Measurements from ENCODE around the gene NUBPL.

The NUBPL gene

DNA sequence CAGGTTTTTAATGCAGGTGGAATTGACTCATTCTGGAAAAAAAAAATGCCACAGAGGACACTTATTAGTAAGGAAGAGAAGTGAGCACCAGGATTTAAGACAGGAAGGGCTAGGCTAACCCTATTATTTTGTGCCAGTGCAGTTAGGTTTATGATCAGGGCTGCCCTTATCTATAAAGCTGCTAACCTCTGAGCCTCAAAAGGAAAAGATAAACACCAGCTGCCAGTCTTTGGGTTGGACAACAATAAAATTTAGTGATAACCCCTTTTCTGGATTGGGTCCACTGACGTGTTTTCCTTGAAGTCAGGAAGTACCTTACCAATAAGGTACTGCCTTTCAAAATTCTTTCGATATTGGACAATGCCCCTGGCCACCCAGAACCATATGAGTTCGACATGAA, 128.9 kb downstream of the NUBPL start:
- no peak for DNase-seq
- intact Hi-C loops (cut with DNase I; ENCODE audit: low total_unique reads), result no loop called here

GRCh38 chr14:31692376-31692781, 131.2 kb downstream of the NUBPL start:
- Histone ChIP-seq H3K27me3 (no peaks in the 10 kb centered on the region), H3K9me3 (no peaks in the 10 kb centered on the region), H3K4me3 (no peak overlapping the region), H3K36me3 (no peaks in the 10 kb centered on the region), H3K27ac (no peak overlapping the region), H3K4me1 (no peaks in the 10 kb centered on the region)
- intact Hi-C loops (cut with DNase I; ENCODE audit: low total_unique reads), result no loop called here
- DNase-seq, result no peak
- TF ChIP-seq, protein P1, sequence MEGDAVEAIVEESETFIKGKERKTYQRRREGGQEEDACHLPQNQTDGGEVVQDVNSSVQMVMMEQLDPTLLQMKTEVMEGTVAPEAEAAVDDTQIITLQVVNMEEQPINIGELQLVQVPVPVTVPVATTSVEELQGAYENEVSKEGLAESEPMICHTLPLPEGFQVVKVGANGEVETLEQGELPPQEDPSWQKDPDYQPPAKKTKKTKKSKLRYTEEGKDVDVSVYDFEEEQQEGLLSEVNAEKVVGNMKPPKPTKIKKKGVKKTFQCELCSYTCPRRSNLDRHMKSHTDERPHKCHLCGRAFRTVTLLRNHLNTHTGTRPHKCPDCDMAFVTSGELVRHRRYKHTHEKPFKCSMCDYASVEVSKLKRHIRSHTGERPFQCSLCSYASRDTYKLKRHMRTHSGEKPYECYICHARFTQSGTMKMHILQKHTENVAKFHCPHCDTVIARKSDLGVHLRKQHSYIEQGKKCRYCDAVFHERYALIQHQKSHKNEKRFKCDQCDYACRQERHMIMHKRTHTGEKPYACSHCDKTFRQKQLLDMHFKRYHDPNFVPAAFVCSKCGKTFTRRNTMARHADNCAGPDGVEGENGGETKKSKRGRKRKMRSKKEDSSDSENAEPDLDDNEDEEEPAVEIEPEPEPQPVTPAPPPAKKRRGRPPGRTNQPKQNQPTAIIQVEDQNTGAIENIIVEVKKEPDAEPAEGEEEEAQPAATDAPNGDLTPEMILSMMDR (IDR thresholded peaks at IDR 0.05), result no peak

More for the DNA sequence above, 128.9 kb downstream of the NUBPL start:
- TF ChIP-seq, protein P1 (IDR thresholded peaks at IDR 0.05), result no peak
- Histone ChIP-seq H3K4me3 (no peak overlapping the region), H3K27me3 (no peaks in the 10 kb centered on the region), H3K27ac (no peak overlapping the region), H3K4me1 (no peaks in the 10 kb centered on the region), H3K36me3 (no peaks in the 10 kb centered on the region), H3K9me3 (no peaks in the 10 kb centered on the region)

GRCh38 chr14:31696378-31696777, 135.2 kb downstream of the NUBPL start:
- Histone ChIP-seq H3K27me3 (no peaks in the 10 kb centered on the region), H3K9me3 (no peaks in the 10 kb centered on the region), H3K27ac (no peak overlapping the region), H3K4me1 (no peaks in the 10 kb centered on the region), H3K4me3 (no peak overlapping the region), H3K36me3 (no peaks in the 10 kb centered on the region)
- DNase-seq, result no peak
- TF ChIP-seq, protein P1 (IDR thresholded peaks at IDR 0.05), result no peak
- intact Hi-C loops (cut with DNase I; ENCODE audit: low total_unique reads), result no loop called here

DNA sequence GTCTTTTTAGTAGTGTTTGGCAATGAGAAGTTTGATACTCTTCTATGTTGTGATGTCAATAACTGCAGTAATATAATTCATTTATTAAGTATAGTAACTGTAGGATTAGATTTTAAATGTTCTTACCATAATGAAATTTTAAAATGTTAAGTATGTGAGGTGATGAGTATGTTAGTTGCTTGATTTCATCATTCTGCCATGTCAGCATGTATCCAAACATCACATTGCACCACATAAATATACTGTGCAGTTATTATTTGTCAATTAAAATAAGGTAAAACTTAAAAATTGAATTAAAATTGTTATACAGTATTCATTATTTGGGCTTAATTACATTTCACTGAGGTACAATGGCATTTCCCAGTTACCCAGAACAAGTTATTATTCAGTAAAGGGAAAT, 138.6 kb downstream of the NUBPL start:
- peaks cover 0 to 11% (median 8%) of the 10 kb centered on the region in 3 donors for H3K36me3 ChIP-seq
- no peak for DNase-seq
- H3K4me3 ChIP-seq, result no peak overlapping the region
- TF ChIP-seq, protein P1 (IDR thresholded peaks at IDR 0.05), result no peak
- intact Hi-C loops (cut with DNase I; ENCODE audit: low total_unique reads), result no loop called here
- H3K27ac ChIP-seq, result no peak overlapping the region
- no peaks in the 10 kb centered on the region for H3K27me3 ChIP-seq
- no peaks in the 10 kb centered on the region for H3K4me1 ChIP-seq
- H3K9me3 ChIP-seq, result no peaks in the 10 kb centered on the region

GRCh38 chr14:31700282-31701074, 139.3 kb downstream of the NUBPL start:
- Histone ChIP-seq H3K36me3 (peaks cover 6 to 18% (median 15%) of the 10 kb centered on the region in 3 donors), H3K4me1 (no peaks in the 10 kb centered on the region), H3K9me3 (no peaks in the 10 kb centered on the region), H3K4me3 (no peak overlapping the region), H3K27ac (no peak overlapping the region), H3K27me3 (no peaks in the 10 kb centered on the region)
- intact Hi-C loops (cut with DNase I; ENCODE audit: low total_unique reads), result no loop called here
- DNase-seq, result no peak
- TF ChIP-seq, protein P1 (IDR thresholded peaks at IDR 0.05), result no peak
